PC-9 (cell line): Measurements from ENCODE around the gene UBE2E2.

Source experiments
- CTCF ChIP-seq: fragments of 200-600 bp; sonication (generic); conservative IDR thresholded peaks from 2 replicates; pipeline ENCODE4 v1.6.1; 2017; ENCODE audit warnings: mixed run types, antibody characterized with exemption, mild to moderate bottlenecking, moderate library complexity
- EZH2 ChIP-seq: fragments of 200-600 bp; sonication (generic); IDR thresholded peaks from 2 replicates; pipeline ENCODE4 v1.8.0; 2017; ENCODE audit warnings: antibody characterized with exemption, low read depth

DNA sequence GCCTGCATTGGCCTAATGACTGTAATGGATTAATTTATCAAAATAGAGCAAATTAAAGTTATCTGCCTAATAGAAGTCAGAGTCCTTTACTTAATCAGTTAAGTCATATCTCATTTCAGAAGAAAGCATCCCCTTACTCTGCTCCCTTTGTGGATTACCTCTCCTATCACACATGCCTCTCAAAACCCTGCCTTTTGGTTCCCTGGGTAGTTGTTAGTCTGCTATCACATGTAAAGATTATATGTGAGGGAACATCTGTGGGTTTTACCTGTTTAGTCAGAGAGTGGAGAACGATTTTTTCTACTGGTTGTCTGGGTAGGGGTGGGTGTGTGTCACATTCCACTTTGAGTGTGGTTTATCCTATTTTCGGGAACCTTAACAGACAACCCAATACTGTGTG is 16.4 kb downstream of the UBE2E2 start:
- TF ChIP-seq CTCF (no peak), EZH2 (no peak)
